Chondrocyte (in vitro differentiated cells): ENCODE measurements around the gene SYTL3. TPM values are rescaled to one million over a fixed set of nuclear protein-coding genes. Genes with fewer than 3 reads are reported as not detected.
"Not testable (repeated sequence)": the region's sequence is repeated elsewhere in the genome, so short reads cannot be mapped to it uniquely, and the experiment has no call there.

Experiments
- DNase-seq: peaks from one replicate; pipeline ENCODE4 v3.0.0; 2021; ENCODE audit warnings: mixed read lengths, low spot score
- H3K27ac Mint-ChIP-seq: one replicate; pipeline ENCODE4 v1.8.0; 2021; ENCODE audit warnings: mild to moderate bottlenecking, moderate library complexity, mixed read lengths; ENCODE audit not compliant: unreplicated experiment
- H3K27me3 Mint-ChIP-seq: 2 replicates; pipeline ENCODE4 v1.8.0; 2021; ENCODE audit warnings: low read depth, mixed read lengths
- H3K36me3 Mint-ChIP-seq: 2 replicates; pipeline ENCODE4 v1.8.0; 2021; ENCODE audit warnings: low read depth, mixed read lengths
- H3K4me1 Mint-ChIP-seq: 2 replicates; pipeline ENCODE4 v1.8.0; 2021; ENCODE audit warnings: low read depth, mild to moderate bottlenecking, mixed read lengths
- H3K4me3 Mint-ChIP-seq: one replicate; pipeline ENCODE4 v1.8.0; 2021; ENCODE audit warnings: mild to moderate bottlenecking, moderate library complexity, mixed read lengths; ENCODE audit not compliant: unreplicated experiment
- H3K9me3 Mint-ChIP-seq: 2 replicates; pipeline ENCODE4 v1.8.0; 2021; ENCODE audit warnings: low read depth, mixed read lengths
- total RNA-seq: library from RNA; stranded (reverse); gene quantifications from 3 replicates; pipeline ENCODE4 v1.2.1, GENCODE V29; 2021
- TF ChIP-seq, protein P1 (sequence below): fragments of 200-600 bp; sonication (generic); IDR thresholded peaks from 2 replicates; pipeline ENCODE4 v1.5.0; 2021; ENCODE audit warnings: antibody characterized with exemption, mild to moderate bottlenecking, moderate library complexity

SYTL3 gene
- total RNA-seq, 1 donor from 2014 or later: 1.4 TPM

DNA sequence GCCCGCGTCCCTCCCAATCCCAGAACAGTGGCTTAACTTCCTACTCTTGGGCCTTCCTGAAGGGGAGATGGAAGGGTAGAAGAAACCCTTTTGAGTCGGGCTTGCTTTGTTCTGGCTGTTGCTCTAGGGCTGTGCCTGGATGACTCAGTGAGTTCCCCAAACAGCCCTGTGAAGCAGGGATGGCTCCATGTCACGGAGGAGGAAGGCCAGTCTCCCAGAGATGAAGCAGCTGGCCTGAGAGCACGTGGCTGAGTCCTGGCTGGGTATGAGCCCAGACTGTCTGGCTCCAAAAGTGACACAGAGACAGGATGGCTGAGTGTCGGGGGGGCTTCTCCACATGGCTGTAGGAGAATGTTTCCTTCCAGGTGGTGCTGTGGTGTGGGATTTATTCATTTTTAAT lies 4.6 kb downstream of the SYTL3 start:
- no peaks in the 10 kb centered on the region for H3K27me3 Mint-ChIP-seq
- DNase-seq: no peak
- peaks cover 26% of the 10 kb centered on the region for H3K4me1 Mint-ChIP-seq
- peak overlapping the region; percentile 91 for H3K27ac Mint-ChIP-seq
- no peaks in the 10 kb centered on the region for H3K9me3 Mint-ChIP-seq
- no peak overlapping the region for H3K4me3 Mint-ChIP-seq
- TF ChIP-seq, protein P1, sequence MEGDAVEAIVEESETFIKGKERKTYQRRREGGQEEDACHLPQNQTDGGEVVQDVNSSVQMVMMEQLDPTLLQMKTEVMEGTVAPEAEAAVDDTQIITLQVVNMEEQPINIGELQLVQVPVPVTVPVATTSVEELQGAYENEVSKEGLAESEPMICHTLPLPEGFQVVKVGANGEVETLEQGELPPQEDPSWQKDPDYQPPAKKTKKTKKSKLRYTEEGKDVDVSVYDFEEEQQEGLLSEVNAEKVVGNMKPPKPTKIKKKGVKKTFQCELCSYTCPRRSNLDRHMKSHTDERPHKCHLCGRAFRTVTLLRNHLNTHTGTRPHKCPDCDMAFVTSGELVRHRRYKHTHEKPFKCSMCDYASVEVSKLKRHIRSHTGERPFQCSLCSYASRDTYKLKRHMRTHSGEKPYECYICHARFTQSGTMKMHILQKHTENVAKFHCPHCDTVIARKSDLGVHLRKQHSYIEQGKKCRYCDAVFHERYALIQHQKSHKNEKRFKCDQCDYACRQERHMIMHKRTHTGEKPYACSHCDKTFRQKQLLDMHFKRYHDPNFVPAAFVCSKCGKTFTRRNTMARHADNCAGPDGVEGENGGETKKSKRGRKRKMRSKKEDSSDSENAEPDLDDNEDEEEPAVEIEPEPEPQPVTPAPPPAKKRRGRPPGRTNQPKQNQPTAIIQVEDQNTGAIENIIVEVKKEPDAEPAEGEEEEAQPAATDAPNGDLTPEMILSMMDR: no peak
- H3K36me3 Mint-ChIP-seq: no peaks in the 10 kb centered on the region

DNA sequence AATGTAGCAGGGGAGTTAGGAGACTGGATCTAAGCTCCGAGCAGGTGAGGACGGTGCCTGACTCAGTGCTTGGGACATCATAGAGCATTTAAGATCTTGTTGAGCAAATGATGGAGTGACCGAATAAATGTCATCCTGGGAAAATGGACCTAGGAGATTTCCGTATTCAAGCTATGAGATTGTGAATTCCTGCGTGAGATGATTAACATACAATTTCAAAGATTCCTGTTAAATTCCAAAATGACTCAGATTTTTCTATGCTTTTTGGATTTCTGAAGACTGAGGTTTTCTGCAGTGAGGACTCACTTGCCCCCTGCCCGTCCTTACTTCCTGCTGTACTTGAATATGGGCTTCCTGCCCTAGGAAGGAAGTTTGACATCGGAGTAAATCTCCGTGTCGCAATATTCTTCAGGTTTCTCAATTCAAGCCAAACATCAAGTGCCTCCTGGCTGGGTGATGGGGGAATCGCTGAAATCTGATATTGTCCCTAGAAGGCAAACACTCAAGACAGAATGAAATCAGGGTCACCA lies 5.2 kb downstream of the SYTL3 start:
- Mint-ChIP-seq H3K36me3 (no peaks in the 10 kb centered on the region), H3K9me3 (no peaks in the 10 kb centered on the region), H3K4me1 (peaks cover 21% of the 10 kb centered on the region), H3K27me3 (no peaks in the 10 kb centered on the region), H3K4me3 (no peak overlapping the region), H3K27ac (peak overlapping the region; percentile 91)
- DNase-seq: no peak
- TF ChIP-seq, protein P1: no peak

DNA sequence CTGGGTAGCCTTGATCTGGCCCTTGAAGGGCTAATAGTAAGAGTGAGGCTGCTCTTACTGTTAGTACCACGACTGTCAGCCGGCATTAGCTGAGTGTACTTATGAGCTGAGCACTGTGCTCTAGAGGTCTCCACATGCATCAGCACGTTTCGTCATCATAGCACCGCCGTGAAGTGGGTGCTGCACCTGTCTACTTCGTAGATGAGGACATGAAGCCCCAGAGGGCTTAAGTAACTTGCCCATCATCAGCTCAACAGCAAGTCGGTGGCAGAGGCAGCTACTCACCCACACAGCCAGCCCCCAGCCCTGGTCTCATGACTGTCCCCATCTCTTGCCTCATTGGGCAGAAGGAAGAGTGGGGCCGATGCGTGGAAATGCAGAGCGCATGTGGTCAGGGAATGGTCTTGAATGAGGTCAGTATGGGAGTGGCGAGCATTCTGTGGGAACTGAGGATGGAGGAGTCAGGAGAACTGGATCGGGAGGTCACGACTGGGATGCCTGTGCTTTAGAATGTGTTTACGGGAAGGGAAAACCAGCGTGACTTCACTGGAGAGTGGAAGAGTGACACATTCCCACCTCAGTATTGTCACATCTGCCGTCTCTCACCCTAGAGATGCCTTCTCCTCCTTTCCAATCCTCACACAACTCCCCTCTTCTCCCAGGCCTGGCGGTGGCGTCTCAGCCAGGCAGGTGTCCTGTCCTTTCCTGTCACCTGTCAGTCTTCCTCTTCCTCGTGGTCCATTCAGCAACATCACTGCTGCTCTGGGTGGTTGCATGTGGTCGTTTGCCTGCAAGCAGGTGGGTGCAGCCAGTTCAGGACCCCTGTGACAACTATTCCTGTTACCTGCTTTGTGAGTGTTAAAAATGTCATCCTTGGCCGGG lies 6.0 kb downstream of the SYTL3 start:
- Mint-ChIP-seq H3K27me3 (no peaks in the 10 kb centered on the region), H3K4me3 (no peak overlapping the region), H3K36me3 (no peaks in the 10 kb centered on the region), H3K27ac (no peak overlapping the region), H3K9me3 (no peaks in the 10 kb centered on the region), H3K4me1 (peaks cover 21% of the 10 kb centered on the region)
- TF ChIP-seq, protein P1: no peak
- DNase-seq: no peak

DNA sequence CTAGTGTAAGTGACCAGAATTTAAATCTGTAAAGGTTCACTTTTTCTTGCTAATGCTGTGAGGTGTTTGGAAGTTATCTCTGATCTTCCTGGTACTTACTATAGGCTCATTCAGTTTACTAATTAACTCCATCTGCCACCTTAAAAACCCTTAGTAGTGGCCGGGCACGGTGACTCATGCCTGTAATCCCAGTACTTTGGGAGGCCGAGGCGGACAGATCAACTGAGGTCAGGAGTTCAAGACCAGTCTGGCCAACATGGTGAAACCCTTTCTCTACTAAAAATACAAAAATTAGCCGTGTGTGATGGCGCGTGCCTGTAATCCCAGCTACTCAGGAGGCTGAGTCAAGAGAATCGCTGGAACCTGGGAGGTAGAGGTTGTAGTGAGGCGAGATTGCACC lies 7.1 kb downstream of the SYTL3 start:
- H3K4me1 Mint-ChIP-seq: peaks cover 21% of the 10 kb centered on the region
- H3K4me3 Mint-ChIP-seq, H3K36me3 Mint-ChIP-seq, H3K27ac Mint-ChIP-seq, H3K9me3 Mint-ChIP-seq, H3K27me3 Mint-ChIP-seq, DNase-seq: not testable (repeated sequence)

DNA sequence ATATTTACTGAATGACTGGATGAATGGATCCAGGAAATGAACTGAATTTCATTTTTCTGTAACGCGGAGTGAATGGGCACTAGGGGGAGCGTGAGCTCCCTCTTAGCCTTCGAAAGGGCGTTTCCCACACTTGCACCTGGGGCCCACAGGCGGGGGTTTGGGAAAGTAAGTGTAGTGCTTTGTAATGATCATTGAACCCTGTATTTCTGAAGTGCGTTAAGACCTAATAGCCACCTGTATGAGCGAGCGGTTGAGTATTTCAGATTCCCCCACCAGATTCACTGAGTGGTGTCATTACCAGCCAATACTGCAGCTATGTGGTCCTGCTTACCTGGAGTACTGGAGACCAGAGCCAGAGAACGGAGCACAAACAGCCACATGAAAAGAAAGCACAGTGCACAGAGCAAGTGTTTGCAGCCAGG lies 10.5 kb downstream of the SYTL3 start:
- H3K4me3 Mint-ChIP-seq: no peak overlapping the region
- H3K36me3 Mint-ChIP-seq: no peaks in the 10 kb centered on the region
- H3K27me3 Mint-ChIP-seq: peaks cover 11% of the 10 kb centered on the region
- TF ChIP-seq, protein P1: peak; percentile 80
- peaks cover 10% of the 10 kb centered on the region for H3K4me1 Mint-ChIP-seq
- H3K9me3 Mint-ChIP-seq: no peaks in the 10 kb centered on the region
- H3K27ac Mint-ChIP-seq: no peak overlapping the region
- no peak for DNase-seq
